GM23338 (cell line): ENCODE data around the gene MRTO4. TPM values are rescaled to one million over a fixed set of nuclear protein-coding genes. Genes with fewer than 3 reads are reported as not detected.

Experiments used
- ATAC-seq: fragments of 200-7000 bp; cut with Tn5 transposase; 3 replicates; pipeline ENCODE4 v1.9.1; 2020
- DNase-seq: peaks from one replicate; pipeline ENCODE4 v3.0.0-alpha.2; 2015; ENCODE audit warnings: low spot score
- H2AFZ ChIP-seq: fragments of 200-600 bp; sonication (generic); 2 replicates; pipeline ENCODE4 v1.8.0; 2016; ENCODE audit warnings: antibody characterized with exemption, mild to moderate bottlenecking, moderate library complexity
- H3F3A ChIP-seq: fragments of 200-600 bp; sonication (generic); replicated peaks from 2 replicates; pipeline ENCODE4 v1.8.0; 2017; ENCODE audit warnings: antibody characterized with exemption, mixed run types, low read depth
- H3K27ac ChIP-seq: fragments of 200-600 bp; sonication (generic); 2 replicates; pipeline ENCODE4 v1.6.1; 2016; ENCODE audit warnings: low read depth
- H3K27me3 ChIP-seq: fragments of 200-600 bp; sonication (generic); 2 replicates; pipeline ENCODE4 v1.8.0; 2016; ENCODE audit warnings: mild to moderate bottlenecking, mixed run types, moderate library complexity; ENCODE audit not compliant: insufficient read depth
- H3K36me3 ChIP-seq: fragments of 200-600 bp; sonication (generic); 2 replicates; pipeline ENCODE4 v1.8.0; 2016; ENCODE audit warnings: mild to moderate bottlenecking; ENCODE audit not compliant: insufficient read depth
- H3K4me1 ChIP-seq: fragments of 200-600 bp; sonication (generic); 2 replicates; pipeline ENCODE4 v1.8.0; 2016; ENCODE audit warnings: mild to moderate bottlenecking, moderate library complexity; ENCODE audit not compliant: insufficient read depth
- H3K4me2 ChIP-seq: fragments of 200-600 bp; sonication (generic); 2 replicates; pipeline ENCODE4 v1.7.1; 2017; ENCODE audit warnings: mixed run types
- H3K4me3 ChIP-seq: fragments of 200-600 bp; sonication (generic); 2 replicates; pipeline ENCODE4 v1.6.1; 2016; ENCODE audit warnings: mixed run types
- H3K79me2 ChIP-seq: fragments of 200-600 bp; sonication (generic); replicated peaks from 2 replicates; pipeline ENCODE4 v1.8.0; 2017; ENCODE audit warnings: mild to moderate bottlenecking; ENCODE audit not compliant: insufficient read depth
- H3K9me2 ChIP-seq: fragments of 200-600 bp; sonication (generic); 2 replicates; pipeline ENCODE4 v1.8.0; 2017; ENCODE audit not compliant: insufficient read depth
- H4K20me1 ChIP-seq: fragments of 200-600 bp; sonication (generic); replicated peaks from 2 replicates; pipeline ENCODE4 v1.8.0; 2017; ENCODE audit warnings: mild to moderate bottlenecking; ENCODE audit not compliant: insufficient read depth
- H3K27ac Mint-ChIP-seq: 2 replicates; pipeline ENCODE4 v1.8.0; 2020; ENCODE audit warnings: inconsistent platforms, mild to moderate bottlenecking, moderate library complexity, mixed read lengths
- H3K27me3 Mint-ChIP-seq: 3 replicates; pipeline ENCODE4 v1.8.0; 2022; ENCODE audit warnings: low read depth, mild to moderate bottlenecking, moderate library complexity, mixed read lengths, inconsistent platforms; ENCODE audit not compliant: insufficient read depth, poor library complexity
- H3K36me3 Mint-ChIP-seq: 3 replicates; pipeline ENCODE4 v1.8.0; 2021; ENCODE audit warnings: low read depth, mild to moderate bottlenecking, inconsistent platforms, moderate library complexity, mixed read lengths
- H3K4me1 Mint-ChIP-seq: 3 replicates; pipeline ENCODE4 v1.8.0; 2020; ENCODE audit warnings: mild to moderate bottlenecking, inconsistent platforms, mixed read lengths
- H3K4me3 Mint-ChIP-seq: 3 replicates; pipeline ENCODE4 v1.8.0; 2021; ENCODE audit warnings: moderate library complexity, mild to moderate bottlenecking, inconsistent platforms, mixed read lengths
- H3K9me3 Mint-ChIP-seq: 3 replicates; pipeline ENCODE4 v1.8.0; 2020; ENCODE audit warnings: moderate library complexity, mild to moderate bottlenecking, inconsistent platforms, mixed read lengths
- CREB1 ChIP-seq: fragments of 250-450 bp; sonication (Bioruptor Pico); IDR thresholded peaks from 2 replicates; pipeline ENCODE4 v1.5.0; 2020; ENCODE audit warnings: low read depth, mild to moderate bottlenecking, moderate library complexity
- EZH2 ChIP-seq: fragments of 200-600 bp; sonication (generic); IDR thresholded peaks from one replicate; pipeline ENCODE4 v1.8.0; 2017; ENCODE audit warnings: antibody characterized with exemption, mild to moderate bottlenecking, low read depth; ENCODE audit not compliant: unreplicated experiment
- EZH2phosphoT487 ChIP-seq: fragments of 200-600 bp; sonication (generic); IDR thresholded peaks from one replicate; pipeline ENCODE4 v1.8.1; 2018; ENCODE audit warnings: antibody characterized with exemption; ENCODE audit not compliant: unreplicated experiment
- JUNB ChIP-seq: IDR thresholded peaks from one replicate; pipeline ENCODE4 v1.6.1; 2016; ENCODE audit warnings: antibody characterized with exemption; ENCODE audit not compliant: unreplicated experiment
- NANOG ChIP-seq: IDR thresholded peaks from 2 replicates; pipeline ENCODE4 v1.6.1; 2016; ENCODE audit warnings: antibody characterized with exemption, borderline replicate concordance
- POLR2AphosphoS5 ChIP-seq: IDR thresholded peaks from 2 replicates; pipeline ENCODE4 v1.6.1; 2016; ENCODE audit warnings: antibody characterized with exemption, low read depth
- STAT1 ChIP-seq: IDR thresholded peaks from one replicate; pipeline ENCODE4 v1.6.1; 2016; ENCODE audit warnings: antibody characterized with exemption; ENCODE audit not compliant: unreplicated experiment
- ZNF114 ChIP-seq: fragments of 250-450 bp; sonication (Bioruptor Pico); IDR thresholded peaks from 2 replicates; pipeline ENCODE4 v1.5.0; 2020; ENCODE audit warnings: mild to moderate bottlenecking, moderate library complexity
- ZNF331 ChIP-seq: fragments of 250-450 bp; sonication (Bioruptor Pico); IDR thresholded peaks from 2 replicates; pipeline ENCODE4 v1.5.0; 2020; ENCODE audit warnings: low read depth, mild to moderate bottlenecking, moderate library complexity
- polyA plus RNA-seq: library from polyadenylated mRNA; unstranded; fragments of >200 nt; fragmentation: Nextera tagmentation; extraction: Ambion mirVana; gene quantifications from 2 replicates; pipeline ENCODE4 v1.2.1, GENCODE V29; 2016
- total RNA-seq: library from RNA; depleted of rRNA; stranded (reverse); fragments of >200 nt; shearing (Covaris generic); gene quantifications from 2 replicates; pipeline ENCODE4 v1.2.3, GENCODE V29; 2014
- TF ChIP-seq, protein P1 (sequence below): IDR thresholded peaks from 2 replicates; pipeline ENCODE4 v1.6.1; 2016; ENCODE audit warnings: antibody characterized with exemption
- TF ChIP-seq, protein P2 (sequence below), 2 experiments: fragments of 200-600 bp in 1 of 2; sonication (generic) in 1 of 2; conservative IDR thresholded peaks; 2 replicates each; pipeline versions ENCODE4 v1.5.1 to v1.6.1; 2016 to 2017; ENCODE audit warnings: antibody characterized with exemption in 2 of 2, low read depth in 2 of 2, mild to moderate bottlenecking in 2 of 2, moderate library complexity in 1 of 2
- TF ChIP-seq, protein P3 (sequence below): IDR thresholded peaks from one replicate; pipeline ENCODE4 v1.6.1; 2018; ENCODE audit warnings: antibody characterized with exemption; ENCODE audit not compliant: unreplicated experiment
- TF ChIP-seq, protein P4 (sequence below): fragments of 250-450 bp; sonication (Bioruptor Pico); IDR thresholded peaks from 2 replicates; pipeline ENCODE4 v1.5.0; 2020; ENCODE audit warnings: mild to moderate bottlenecking, moderate library complexity

The MRTO4 gene
- total and polyA plus RNA-seq, 2 experiments from 2014 or later, result 54.2 to 88.5 TPM

DNA sequence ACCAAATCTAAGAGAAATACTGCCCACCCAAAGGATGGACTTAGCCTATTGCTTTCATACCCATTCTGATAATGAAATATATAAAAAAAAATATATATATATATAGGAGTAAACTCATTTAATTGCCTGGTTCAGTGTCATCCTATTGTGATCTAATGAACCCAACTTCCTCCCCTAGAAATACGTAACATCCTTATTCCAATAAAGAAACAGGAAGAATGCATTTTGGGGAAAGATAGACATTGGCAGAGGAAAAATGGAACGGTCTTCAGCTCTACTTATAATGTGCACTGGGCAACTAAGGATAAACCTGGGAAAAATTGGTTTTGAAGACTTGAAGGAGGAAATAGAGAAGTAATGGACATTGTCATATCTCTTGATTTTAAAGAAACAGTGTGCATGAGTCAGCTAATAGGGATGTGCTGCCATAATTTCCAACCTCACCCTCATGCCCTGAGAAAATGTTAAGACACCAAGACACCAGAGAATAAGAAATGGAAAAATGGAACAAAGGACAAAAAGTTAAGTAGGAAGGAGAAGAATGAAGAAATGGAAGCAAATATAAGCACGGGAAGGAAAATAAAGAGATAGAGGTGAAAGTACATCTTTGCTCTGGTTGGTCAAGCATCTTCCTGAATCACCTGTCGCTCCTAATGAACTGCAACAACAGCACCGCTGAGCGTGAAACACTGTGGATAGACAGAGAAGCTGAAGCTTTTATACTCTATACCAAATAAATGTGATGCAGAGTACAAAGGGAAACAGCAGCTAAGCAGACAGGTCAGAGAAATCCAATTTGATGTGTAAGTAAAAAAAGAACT, 46.9 kb upstream of the MRTO4 start:
- H3K36me3 ChIP-seq, result peaks cover 7% of the 10 kb centered on the region
- Mint-ChIP-seq H3K27ac (no peak overlapping the region; the same call in 1 of the 2 replicates), H3K4me3 (no peak overlapping the region), H3K9me3 (no peaks in the 10 kb centered on the region), H3K36me3 (peaks cover 9% of the 10 kb centered on the region), H3K27me3 (no peaks in the 10 kb centered on the region), H3K4me1 (peaks cover 11% of the 10 kb centered on the region)
- H3K9me2 ChIP-seq, result no peaks in the 10 kb centered on the region
- no peak overlapping the region for H2AFZ ChIP-seq
- no peak for ATAC-seq
- TF ChIP-seq, protein P1, sequence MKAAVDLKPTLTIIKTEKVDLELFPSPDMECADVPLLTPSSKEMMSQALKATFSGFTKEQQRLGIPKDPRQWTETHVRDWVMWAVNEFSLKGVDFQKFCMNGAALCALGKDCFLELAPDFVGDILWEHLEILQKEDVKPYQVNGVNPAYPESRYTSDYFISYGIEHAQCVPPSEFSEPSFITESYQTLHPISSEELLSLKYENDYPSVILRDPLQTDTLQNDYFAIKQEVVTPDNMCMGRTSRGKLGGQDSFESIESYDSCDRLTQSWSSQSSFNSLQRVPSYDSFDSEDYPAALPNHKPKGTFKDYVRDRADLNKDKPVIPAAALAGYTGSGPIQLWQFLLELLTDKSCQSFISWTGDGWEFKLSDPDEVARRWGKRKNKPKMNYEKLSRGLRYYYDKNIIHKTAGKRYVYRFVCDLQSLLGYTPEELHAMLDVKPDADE, result no peak
- TF ChIP-seq JUNB, result no peak
- TF ChIP-seq EZH2, result no peak
- TF ChIP-seq, protein P2, sequence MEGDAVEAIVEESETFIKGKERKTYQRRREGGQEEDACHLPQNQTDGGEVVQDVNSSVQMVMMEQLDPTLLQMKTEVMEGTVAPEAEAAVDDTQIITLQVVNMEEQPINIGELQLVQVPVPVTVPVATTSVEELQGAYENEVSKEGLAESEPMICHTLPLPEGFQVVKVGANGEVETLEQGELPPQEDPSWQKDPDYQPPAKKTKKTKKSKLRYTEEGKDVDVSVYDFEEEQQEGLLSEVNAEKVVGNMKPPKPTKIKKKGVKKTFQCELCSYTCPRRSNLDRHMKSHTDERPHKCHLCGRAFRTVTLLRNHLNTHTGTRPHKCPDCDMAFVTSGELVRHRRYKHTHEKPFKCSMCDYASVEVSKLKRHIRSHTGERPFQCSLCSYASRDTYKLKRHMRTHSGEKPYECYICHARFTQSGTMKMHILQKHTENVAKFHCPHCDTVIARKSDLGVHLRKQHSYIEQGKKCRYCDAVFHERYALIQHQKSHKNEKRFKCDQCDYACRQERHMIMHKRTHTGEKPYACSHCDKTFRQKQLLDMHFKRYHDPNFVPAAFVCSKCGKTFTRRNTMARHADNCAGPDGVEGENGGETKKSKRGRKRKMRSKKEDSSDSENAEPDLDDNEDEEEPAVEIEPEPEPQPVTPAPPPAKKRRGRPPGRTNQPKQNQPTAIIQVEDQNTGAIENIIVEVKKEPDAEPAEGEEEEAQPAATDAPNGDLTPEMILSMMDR (conservative IDR thresholded peaks at IDR 0.05; ENCODE audit: low read depth in 2 of 2), result no peak
- TF ChIP-seq, protein P3, sequence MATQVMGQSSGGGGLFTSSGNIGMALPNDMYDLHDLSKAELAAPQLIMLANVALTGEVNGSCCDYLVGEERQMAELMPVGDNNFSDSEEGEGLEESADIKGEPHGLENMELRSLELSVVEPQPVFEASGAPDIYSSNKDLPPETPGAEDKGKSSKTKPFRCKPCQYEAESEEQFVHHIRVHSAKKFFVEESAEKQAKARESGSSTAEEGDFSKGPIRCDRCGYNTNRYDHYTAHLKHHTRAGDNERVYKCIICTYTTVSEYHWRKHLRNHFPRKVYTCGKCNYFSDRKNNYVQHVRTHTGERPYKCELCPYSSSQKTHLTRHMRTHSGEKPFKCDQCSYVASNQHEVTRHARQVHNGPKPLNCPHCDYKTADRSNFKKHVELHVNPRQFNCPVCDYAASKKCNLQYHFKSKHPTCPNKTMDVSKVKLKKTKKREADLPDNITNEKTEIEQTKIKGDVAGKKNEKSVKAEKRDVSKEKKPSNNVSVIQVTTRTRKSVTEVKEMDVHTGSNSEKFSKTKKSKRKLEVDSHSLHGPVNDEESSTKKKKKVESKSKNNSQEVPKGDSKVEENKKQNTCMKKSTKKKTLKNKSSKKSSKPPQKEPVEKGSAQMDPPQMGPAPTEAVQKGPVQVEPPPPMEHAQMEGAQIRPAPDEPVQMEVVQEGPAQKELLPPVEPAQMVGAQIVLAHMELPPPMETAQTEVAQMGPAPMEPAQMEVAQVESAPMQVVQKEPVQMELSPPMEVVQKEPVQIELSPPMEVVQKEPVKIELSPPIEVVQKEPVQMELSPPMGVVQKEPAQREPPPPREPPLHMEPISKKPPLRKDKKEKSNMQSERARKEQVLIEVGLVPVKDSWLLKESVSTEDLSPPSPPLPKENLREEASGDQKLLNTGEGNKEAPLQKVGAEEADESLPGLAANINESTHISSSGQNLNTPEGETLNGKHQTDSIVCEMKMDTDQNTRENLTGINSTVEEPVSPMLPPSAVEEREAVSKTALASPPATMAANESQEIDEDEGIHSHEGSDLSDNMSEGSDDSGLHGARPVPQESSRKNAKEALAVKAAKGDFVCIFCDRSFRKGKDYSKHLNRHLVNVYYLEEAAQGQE, result no peak
- TF ChIP-seq ZNF331 (CRISPR knock-in tag), result no peak
- TF ChIP-seq POLR2AphosphoS5, result no peak
- no peak for TF ChIP-seq STAT1
- TF ChIP-seq EZH2phosphoT487, result no peak
- no peak for TF ChIP-seq ZNF114 (CRISPR knock-in tag)
- TF ChIP-seq CREB1 (CRISPR knock-in tag), result no peak
- no peak for TF ChIP-seq NANOG
- TF ChIP-seq, protein P4, sequence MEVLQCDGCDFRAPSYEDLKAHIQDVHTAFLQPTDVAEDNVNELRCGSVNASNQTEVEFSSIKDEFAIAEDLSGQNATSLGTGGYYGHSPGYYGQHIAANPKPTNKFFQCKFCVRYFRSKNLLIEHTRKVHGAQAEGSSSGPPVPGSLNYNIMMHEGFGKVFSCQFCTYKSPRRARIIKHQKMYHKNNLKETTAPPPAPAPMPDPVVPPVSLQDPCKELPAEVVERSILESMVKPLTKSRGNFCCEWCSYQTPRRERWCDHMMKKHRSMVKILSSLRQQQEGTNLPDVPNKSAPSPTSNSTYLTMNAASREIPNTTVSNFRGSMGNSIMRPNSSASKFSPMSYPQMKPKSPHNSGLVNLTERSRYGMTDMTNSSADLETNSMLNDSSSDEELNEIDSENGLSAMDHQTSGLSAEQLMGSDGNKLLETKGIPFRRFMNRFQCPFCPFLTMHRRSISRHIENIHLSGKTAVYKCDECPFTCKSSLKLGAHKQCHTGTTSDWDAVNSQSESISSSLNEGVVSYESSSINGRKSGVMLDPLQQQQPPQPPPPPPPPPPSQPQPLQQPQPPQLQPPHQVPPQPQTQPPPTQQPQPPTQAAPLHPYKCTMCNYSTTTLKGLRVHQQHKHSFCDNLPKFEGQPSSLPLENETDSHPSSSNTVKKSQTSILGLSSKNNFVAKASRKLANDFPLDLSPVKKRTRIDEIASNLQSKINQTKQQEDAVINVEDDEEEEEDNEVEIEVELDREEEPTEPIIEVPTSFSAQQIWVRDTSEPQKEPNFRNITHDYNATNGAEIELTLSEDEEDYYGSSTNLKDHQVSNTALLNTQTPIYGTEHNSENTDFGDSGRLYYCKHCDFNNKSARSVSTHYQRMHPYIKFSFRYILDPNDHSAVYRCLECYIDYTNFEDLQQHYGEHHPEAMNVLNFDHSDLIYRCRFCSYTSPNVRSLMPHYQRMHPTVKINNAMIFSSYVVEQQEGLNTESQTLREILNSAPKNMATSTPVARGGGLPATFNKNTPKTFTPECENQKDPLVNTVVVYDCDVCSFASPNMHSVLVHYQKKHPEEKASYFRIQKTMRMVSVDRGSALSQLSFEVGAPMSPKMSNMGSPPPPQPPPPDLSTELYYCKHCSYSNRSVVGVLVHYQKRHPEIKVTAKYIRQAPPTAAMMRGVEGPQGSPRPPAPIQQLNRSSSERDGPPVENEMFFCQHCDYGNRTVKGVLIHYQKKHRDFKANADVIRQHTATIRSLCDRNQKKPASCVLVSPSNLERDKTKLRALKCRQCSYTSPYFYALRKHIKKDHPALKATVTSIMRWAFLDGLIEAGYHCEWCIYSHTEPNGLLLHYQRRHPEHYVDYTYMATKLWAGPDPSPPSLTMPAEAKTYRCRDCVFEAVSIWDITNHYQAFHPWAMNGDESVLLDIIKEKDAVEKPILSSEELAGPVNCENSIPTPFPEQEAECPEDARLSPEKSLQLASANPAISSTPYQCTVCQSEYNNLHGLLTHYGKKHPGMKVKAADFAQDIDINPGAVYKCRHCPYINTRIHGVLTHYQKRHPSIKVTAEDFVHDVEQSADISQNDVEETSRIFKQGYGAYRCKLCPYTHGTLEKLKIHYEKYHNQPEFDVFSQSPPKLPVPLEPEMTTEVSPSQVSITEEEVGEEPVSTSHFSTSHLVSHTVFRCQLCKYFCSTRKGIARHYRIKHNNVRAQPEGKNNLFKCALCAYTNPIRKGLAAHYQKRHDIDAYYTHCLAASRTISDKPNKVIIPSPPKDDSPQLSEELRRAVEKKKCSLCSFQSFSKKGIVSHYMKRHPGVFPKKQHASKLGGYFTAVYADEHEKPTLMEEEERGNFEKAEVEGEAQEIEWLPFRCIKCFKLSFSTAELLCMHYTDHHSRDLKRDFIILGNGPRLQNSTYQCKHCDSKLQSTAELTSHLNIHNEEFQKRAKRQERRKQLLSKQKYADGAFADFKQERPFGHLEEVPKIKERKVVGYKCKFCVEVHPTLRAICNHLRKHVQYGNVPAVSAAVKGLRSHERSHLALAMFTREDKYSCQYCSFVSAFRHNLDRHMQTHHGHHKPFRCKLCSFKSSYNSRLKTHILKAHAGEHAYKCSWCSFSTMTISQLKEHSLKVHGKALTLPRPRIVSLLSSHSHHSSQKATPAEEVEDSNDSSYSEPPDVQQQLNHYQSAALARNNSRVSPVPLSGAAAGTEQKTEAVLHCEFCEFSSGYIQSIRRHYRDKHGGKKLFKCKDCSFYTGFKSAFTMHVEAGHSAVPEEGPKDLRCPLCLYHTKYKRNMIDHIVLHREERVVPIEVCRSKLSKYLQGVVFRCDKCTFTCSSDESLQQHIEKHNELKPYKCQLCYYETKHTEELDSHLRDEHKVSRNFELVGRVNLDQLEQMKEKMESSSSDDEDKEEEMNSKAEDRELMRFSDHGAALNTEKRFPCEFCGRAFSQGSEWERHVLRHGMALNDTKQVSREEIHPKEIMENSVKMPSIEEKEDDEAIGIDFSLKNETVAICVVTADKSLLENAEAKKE (CRISPR knock-in tag), result no peak
- H3K27ac ChIP-seq, result no peak overlapping the region
- no peak overlapping the region for H3K4me2 ChIP-seq
- H3K79me2 ChIP-seq, result peaks cover 100% of the 10 kb centered on the region
- H3K4me3 ChIP-seq, result no peak overlapping the region
- peaks cover 77% of the 10 kb centered on the region for H4K20me1 ChIP-seq
- peaks cover 15% of the 10 kb centered on the region for H3K4me1 ChIP-seq
- H3F3A ChIP-seq, result no peaks in the 10 kb centered on the region
- no peaks in the 10 kb centered on the region for H3K27me3 ChIP-seq
- no peak for DNase-seq
